Measurements from ENCODE around the gene ACOX3.

The ACOX3 gene

DNA sequence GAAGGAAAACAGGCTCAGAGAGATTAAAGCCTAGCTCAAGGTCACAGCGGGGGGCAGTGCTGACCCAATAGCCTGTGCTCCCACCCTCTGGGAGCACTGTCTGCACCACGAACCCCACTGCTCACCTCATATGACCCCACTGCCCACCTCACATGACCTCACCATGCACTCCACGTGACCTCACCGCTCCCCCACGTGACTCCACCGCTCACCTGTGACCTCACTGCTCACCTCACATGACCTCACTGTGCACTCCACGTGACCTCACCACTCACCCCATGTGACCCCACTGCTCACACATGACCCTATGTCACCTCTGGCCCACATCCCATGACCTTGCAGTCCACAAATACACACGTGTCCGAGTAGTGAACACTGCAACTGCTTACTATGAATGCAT is 55.4 kb downstream of the ACOX3 start:
- DNase-seq, result no peak

GRCh38 chr4:8384397-8385060 is 56.0 kb downstream of the ACOX3 start:
- DNase-seq, result no peak

- DNase-seq, result no peak
These were observed 56.9 kb downstream of the ACOX3 start for GRCh38 chr4:8383451-8384160.

GRCh38 chr4:8383016-8383415 is 57.5 kb downstream of the ACOX3 start:
- no peak for DNase-seq

DNA sequence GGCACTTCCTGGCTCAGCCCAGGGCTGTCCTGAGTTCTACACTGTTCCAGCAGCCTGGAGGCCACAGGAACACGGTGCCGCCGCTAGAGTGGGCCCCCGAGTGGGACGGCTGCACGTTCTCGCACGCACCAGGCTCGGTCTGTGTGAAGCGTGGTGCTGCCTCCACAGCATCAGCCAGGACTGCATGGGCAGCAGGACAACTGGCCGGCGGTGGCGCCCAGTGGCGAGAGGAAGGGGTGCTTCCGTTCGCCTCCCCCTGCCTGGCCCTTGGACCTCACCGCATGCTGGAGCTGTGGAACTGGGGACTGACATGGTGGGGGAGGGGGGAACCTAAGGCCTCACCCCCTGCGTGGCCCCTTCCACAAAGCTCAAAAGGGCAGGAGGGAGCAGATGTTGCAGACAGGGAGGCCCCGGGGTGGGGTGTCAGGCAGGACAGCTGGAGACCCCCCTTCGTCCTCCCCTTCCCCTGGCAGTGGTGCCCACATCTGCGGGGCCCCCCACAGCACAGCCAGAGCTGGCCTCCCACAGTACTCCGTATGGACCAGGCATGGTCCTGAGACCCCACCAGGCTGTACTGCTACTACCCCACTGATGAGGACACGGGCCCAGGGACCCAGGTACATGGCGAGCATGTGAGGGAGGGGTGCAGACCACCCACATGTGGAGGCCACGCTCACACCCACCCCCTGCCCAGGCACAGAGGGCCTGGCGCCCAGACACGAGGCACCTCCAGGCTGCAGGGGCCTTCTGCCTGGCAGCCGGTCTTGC is 58.5 kb downstream of the ACOX3 start:
- DNase-seq, result no peak

- DNase-seq, result no peak
These were observed 59.8 kb downstream of the ACOX3 start for GRCh38 chr4:8380511-8381415.

GRCh38 chr4:8379771-8380170 is 60.8 kb downstream of the ACOX3 start:
- DNase-seq, result no peak

- DNase-seq, result no peak
These were observed 61.2 kb downstream of the ACOX3 start for GRCh38 chr4:8379281-8379680.

DNA sequence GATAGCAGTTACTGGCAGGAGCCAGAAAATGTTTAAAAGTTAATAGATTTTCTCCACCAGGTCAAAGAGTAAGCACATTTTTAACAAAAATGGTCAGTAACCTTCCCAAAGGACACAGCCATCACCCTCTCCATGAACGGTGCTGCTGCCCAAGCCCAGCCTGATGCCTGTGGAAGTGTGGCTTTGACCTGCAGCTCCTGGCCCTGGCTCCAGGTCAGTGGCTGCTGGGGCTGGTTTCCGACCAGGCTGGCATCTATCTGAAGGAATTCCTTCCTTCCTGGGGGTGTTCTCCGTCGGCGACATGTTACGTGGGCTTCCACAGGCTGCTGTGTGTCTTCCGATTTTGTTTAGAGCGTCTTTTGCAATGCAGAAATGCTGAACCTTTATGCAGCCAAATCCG is 61.7 kb downstream of the ACOX3 start:
- DNase-seq, result no peak

DNA sequence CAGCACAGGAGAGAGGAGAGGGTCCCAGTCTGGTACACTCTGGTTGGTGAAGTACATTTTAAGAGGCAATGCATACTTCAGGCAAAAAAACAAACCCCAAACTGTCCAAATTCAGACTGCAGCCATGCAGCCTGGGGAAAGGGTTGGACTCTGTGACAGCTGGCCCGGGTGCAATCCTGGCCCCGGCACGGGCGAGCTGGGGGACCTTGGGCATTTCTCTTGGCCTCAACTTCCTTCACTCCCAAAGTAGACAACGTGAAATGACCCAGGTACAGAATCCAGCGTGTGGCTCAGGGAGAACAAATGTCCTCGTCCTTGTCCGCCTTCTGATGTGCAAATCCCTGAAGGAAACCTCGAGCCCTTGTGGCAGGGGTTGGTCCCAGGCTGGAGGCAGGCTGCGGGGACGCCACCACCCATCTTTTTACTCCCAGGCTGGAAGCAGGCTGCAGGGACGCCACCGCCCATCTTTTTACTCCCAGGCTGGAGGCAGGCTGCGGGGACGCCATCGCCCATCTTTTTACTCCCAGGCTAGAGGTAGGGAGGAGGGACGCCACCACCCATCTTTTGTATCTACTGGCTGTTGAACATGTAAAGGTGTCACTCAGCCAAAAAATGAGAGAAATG is 62.3 kb downstream of the ACOX3 start:
- DNase-seq, result no peak

- no peak for DNase-seq
These were observed 63.1 kb downstream of the ACOX3 start for GRCh38 chr4:8377103-8378075.

GRCh38 chr4:8376361-8377102 is 64.0 kb downstream of the ACOX3 start:
- no peak for DNase-seq

DNA sequence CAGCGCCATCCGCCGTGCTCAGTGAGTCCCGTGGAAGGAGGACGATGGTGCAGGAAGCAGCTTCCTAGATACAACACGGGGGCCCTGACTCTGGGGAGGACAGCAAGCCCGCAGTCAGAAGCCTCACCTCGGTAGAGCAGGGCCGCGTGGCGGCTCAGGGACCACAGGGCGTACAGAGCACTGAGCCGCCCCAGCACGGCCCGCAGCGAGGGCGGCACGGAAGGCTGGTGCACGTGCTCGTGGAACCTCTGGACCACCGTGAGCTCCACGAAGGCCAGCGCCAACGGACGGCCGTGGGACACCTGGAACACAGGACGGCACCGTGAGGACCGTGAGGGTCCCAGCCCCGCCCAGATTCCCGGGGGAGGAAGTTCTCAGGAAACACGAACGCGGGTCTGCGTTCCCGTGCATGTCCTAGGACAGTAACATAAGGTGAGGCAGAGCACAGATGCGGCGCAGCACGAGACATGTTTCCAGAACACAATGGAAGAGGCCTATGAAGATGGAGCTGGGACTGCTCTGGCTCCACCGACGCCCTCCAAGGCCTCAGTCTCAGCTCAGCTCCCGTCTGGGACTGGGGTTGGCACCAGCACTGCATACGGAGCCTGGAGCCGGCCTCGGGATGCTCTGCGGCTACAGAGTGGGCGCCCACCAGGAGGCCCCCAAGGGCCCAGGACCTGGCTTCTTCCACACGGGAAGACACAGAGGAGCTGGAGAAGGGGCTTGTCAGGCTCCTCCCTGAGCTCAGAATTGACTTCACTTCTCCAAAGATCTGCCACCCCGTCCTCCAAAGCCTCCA is 65.5 kb downstream of the ACOX3 start:
- no peak for DNase-seq

DNA sequence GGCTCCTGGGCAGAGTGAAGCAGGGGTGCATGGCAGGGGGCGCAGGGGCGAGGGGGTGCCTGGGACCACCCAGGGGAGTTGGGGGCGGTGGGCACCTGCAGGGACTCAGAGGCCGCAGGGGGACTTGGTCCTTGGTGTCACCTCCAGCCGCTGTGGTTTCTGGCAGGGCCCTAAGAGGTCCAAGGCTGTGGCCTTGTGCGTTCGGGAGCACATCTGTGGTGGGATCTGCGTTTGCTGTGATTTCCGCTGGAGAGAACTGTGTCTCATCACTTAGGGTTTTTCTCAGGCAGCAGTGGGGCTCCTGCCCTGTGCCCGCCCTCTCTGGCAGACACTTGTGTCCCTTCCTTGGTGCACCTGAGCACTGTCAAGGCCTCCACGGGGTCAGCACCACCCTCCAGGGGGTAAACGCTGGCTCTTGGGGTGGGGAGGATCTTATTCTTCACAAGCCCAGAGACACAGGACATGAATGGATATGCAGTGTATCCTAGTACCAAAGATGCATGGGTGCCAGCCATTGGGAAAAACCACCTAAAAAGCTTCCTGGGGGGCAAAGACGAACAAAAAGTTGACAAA is 66.5 kb downstream of the ACOX3 start:
- no peak for DNase-seq

DNA sequence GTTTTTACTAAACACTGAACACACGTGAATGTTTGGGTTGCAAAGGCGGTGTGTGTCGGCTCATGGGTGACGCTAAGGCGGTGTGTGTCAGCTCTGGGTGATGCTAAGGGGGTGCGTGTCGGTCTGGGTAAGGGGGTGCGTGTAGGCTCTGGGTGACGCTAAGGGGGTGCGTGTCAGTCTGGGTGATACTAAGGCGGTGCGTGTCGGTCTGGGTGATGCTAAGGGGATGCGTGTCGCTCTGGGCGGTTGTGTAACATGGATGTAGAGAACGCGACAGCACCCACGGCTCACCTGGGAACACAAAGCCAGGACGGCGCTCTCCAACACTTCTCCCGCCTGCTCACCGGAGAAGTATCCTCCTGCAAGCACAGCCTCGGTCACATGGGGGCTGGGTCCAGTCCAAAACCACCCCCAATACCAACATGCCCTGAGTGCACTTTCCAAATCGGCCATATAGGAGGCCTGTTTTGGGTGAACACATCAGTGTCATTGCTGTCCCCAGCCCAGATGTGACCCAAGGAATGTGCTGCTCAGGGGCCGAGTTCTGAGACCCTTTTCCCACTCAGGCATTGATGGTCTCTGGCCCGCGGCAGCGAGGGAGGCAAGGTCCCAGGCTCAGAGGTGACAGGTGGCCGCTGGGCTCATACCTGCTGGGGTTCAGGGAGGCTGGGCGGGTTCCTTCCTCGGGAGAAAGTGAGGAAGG is 67.1 kb downstream of the ACOX3 start:
- DNase-seq, result no peak

DNA sequence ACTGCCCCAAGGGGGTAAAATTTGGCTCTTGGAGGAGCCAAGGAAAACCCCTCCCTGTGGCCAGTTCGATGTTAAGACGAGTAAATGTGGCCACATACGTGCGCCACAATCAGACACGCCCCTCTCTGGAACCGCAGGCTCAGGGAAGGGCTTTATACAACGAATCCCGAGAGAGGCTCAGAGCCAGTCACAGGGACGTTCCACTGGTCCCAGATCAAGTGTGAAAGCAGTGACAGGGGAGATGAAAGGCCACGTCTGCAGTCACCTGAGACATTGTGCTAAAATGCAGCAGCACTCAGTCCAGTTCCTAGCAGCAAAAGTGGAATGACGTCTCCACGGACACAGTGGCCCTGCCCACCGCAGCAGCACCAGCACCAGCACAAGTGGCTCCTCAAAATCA is 68.0 kb downstream of the ACOX3 start:
- DNase-seq, result no peak

DNA sequence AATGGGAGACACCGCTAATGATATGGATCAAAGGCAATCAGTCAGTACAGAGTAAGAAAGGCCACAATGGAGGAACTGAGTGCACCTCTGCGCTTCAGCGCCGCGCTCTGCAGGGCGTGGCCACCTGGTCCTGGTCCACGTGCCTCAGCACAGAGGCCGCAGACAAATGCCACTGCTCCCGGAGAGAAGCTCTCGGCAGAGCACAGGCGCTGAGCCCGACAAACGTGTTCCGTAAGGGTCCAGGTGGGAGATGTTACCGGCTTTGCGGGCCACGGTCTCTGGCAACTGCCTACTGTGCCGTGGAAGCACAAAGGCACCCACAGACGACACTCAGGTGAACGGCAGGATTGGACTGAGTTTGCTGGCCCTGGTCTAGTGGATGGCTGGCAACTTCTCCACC is 68.9 kb downstream of the ACOX3 start:
- DNase-seq, result no peak

DNA sequence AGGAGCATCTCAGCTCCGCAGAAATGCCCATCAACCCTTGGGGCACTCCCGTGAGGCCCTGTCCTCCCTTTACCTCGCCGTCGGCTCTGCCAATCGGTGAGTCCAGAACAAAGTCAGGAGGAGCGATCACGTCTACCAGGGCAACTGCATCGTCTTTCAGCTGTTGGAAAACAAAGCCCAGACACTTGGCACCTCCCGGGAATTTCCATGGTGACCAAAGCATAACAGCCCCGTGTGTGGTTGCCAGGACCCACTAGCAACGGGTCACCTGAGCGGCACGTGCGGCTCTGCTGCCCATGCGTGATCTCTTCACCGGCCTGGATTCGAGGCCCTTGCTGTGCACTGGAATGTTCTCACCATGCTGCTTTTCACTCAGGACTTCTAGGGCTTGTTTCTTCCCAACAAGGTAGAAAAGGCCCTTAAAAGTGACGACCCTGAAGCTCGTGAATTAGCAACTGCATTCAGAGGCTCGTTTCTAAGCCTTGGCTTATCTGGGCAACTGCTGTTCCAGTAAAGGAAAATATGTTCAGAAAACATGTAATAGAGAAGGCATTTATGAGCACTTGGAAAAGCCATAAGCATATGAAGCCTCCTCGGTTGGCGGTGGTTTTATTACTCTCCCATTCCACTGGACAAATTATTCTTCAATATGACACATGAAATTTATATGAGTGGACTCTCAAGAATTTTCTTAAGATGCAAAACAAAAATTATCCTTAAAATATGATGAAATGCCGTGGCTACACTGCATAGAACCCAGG is 69.5 kb downstream of the ACOX3 start:
- no peak for DNase-seq

All from NCI-H1694 (cell line).